Urinary bladder (tissue), 4 donors: ENCODE results near the gene CYB5R3. TPM values are rescaled to one million over a fixed set of nuclear protein-coding genes. Genes with fewer than 3 reads are reported as not detected.
"Not testable (repeated sequence)": the region's sequence is repeated elsewhere in the genome, so short reads cannot be mapped to it uniquely, and the experiment has no call there.

Source experiments
- DNase-seq: peaks from one replicate; pipeline ENCODE4 v3.0.0-alpha.2; 2015; ENCODE audit errors: extremely low spot score
- H3K27ac ChIP-seq: one replicate; pipeline ENCODE4 v1.5.1; 2013; ENCODE audit warnings: low read depth, mild to moderate bottlenecking, moderate library complexity
- H3K36me3 ChIP-seq: one replicate; pipeline ENCODE4 v1.6.1; 2013; ENCODE audit warnings: mild to moderate bottlenecking, moderate library complexity; ENCODE audit not compliant: insufficient read depth
- H3K4me1 ChIP-seq: one replicate; pipeline ENCODE4 v1.6.1; 2013; ENCODE audit warnings: mild to moderate bottlenecking, moderate library complexity; ENCODE audit not compliant: insufficient read depth
- H3K4me3 ChIP-seq: one replicate; pipeline ENCODE4 v1.5.1; 2013; ENCODE audit warnings: low read depth, low read length
- WGBS: extraction: QIAGEN DNeasy Blood & Tissue Kit; methylation state at CpG from one replicate; pipeline ENCODE4 v1.1.7; 2013; 5-methylcytosine and 5-hydroxymethylcytosine counted together
- polyA plus RNA-seq: library from polyadenylated mRNA; stranded (reverse); fragments of 200-250 nt; gene quantifications from one replicate; pipeline ENCODE4 v1.2.3, GENCODE V29; 2013
- total RNA-seq: library from RNA; depleted of rRNA; stranded (reverse); fragments of >200 nt; gene quantifications from one replicate; pipeline ENCODE4 v1.2.3, GENCODE V29; 2014
- donor health status: healthy with polysubstance abuse.
- donor health status: healthy.

CYB5R3 gene
- total and polyA plus RNA-seq, 2 donors = 33.8 to 359 TPM

GRCh38 chr22:42619261-42620063 lies 29.7 kb downstream of the CYB5R3 start:
- H3K27ac ChIP-seq = no peak overlapping the region
- no peak for DNase-seq
- H3K4me1 ChIP-seq = peaks cover 2% of the 10 kb centered on the region
- WGBS = 93% methylated on average over 35 of the region's 35 CpGs
- no peak overlapping the region for H3K4me3 ChIP-seq
- no peaks in the 10 kb centered on the region for H3K36me3 ChIP-seq

GRCh38 chr22:42617155-42617983 lies 31.8 kb downstream of the CYB5R3 start:
- no peaks in the 10 kb centered on the region for H3K36me3 ChIP-seq
- DNase-seq = no peak
- no peak overlapping the region for H3K4me3 ChIP-seq
- H3K4me1 ChIP-seq = peaks cover 2% of the 10 kb centered on the region
- WGBS = 56% methylated on average over 20 of the region's 20 CpGs
- peak overlapping the region; percentile 15 for H3K27ac ChIP-seq

- Histone ChIP-seq H3K27ac (peak overlapping the region; percentile 91), H3K4me3 (peak overlapping the region; percentile 2)
- not testable (repeated sequence) for H3K4me1 ChIP-seq, H3K36me3 ChIP-seq, DNase-seq
- 13% methylated on average over 13 of the region's 13 CpGs for WGBS
These were observed 33.4 kb downstream of the CYB5R3 start for GRCh38 chr22:42615860-42616175.

GRCh38 chr22:42615092-42615859 lies 33.9 kb downstream of the CYB5R3 start:
- under 1% methylated on average over 35 of the region's 35 CpGs for WGBS
- H3K36me3 ChIP-seq = no peaks in the 10 kb centered on the region
- H3K4me3 ChIP-seq = peak overlapping the region; percentile 2
- DNase-seq = peak; percentile 95
- H3K27ac ChIP-seq = peak overlapping the region; percentile 91
- peaks cover 2% of the 10 kb centered on the region for H3K4me1 ChIP-seq

- Histone ChIP-seq H3K27ac (peak within 1 kb of the TSS; percentile 99), H3K36me3 (no peaks in the 10 kb centered on the region), H3K4me1 (peaks cover 2% of the 10 kb centered on the region), H3K4me3 (peak within 1 kb of the TSS; percentile 76)
- peak; percentile 97 for DNase-seq
- under 1% methylated on average over 85 of the region's 85 CpGs for WGBS
These were observed 34.7 kb downstream of the CYB5R3 start, which contains the start of gene POLDIP3 for GRCh38 chr22:42614312-42615091. TSS of gene POLDIP3 (minus strand) at chr22:42614883. CDS start at chr22:42614857, 26 bp downstream.

- H3K27ac ChIP-seq = peak overlapping the region; percentile 99
- no peaks in the 10 kb centered on the region for H3K36me3 ChIP-seq
- WGBS = 0% methylated on average over 10 of the region's 10 CpGs
- peak overlapping the region; percentile 76 for H3K4me3 ChIP-seq
- no peak for DNase-seq
- peaks cover 2% of the 10 kb centered on the region for H3K4me1 ChIP-seq
These were observed 35.3 kb downstream of the CYB5R3 start for GRCh38 chr22:42613872-42614301.

- no peak overlapping the region for H3K4me3 ChIP-seq
- peaks cover 2% of the 10 kb centered on the region for H3K4me1 ChIP-seq
- H3K36me3 ChIP-seq = no peaks in the 10 kb centered on the region
- no peak for DNase-seq
- WGBS = 62% methylated on average over 11 of the region's 11 CpGs
- H3K27ac ChIP-seq = no peak overlapping the region
These were observed 36.9 kb downstream of the CYB5R3 start for GRCh38 chr22:42612336-42612735.

GRCh38 chr22:42611051-42611450 lies 38.1 kb downstream of the CYB5R3 start:
- Histone ChIP-seq H3K4me1 (peaks cover 2% of the 10 kb centered on the region), H3K4me3 (no peak overlapping the region), H3K27ac (no peak overlapping the region), H3K36me3 (no peaks in the 10 kb centered on the region)
- WGBS = 76% methylated on average over 1 of the region's 1 CpG
- no peak for DNase-seq

GRCh38 chr22:42610186-42610585 lies 39.0 kb downstream of the CYB5R3 start:
- peak overlapping the region; percentile 2 for H3K27ac ChIP-seq
- no peak for DNase-seq
- H3K4me3 ChIP-seq = no peak overlapping the region
- 51% methylated on average over 5 of the region's 5 CpGs for WGBS
- no peaks in the 10 kb centered on the region for H3K4me1 ChIP-seq
- no peaks in the 10 kb centered on the region for H3K36me3 ChIP-seq

GRCh38 chr22:42608823-42609361 lies 40.3 kb downstream of the CYB5R3 start:
- H3K27ac ChIP-seq = no peak overlapping the region
- no peak overlapping the region for H3K4me3 ChIP-seq
- no peaks in the 10 kb centered on the region for H3K4me1 ChIP-seq
- H3K36me3 ChIP-seq = no peaks in the 10 kb centered on the region
- DNase-seq = no peak
- WGBS = 51% methylated on average over 11 of the region's 11 CpGs

- no peak for DNase-seq
- Histone ChIP-seq H3K27ac (no peak overlapping the region), H3K4me1 (no peaks in the 10 kb centered on the region), H3K36me3 (no peaks in the 10 kb centered on the region), H3K4me3 (no peak overlapping the region)
- 64% methylated on average over 11 of the region's 11 CpGs for WGBS
These were observed 40.9 kb downstream of the CYB5R3 start for GRCh38 chr22:42608136-42608822.

- H3K36me3 ChIP-seq, H3K4me3 ChIP-seq, H3K27ac ChIP-seq, H3K4me1 ChIP-seq, DNase-seq: not testable (repeated sequence)
- WGBS = 89% methylated on average over 31 of the region's 31 CpGs
These were observed 41.6 kb downstream of the CYB5R3 start for GRCh38 chr22:42607641-42608040.
